K562 (cell line): ENCODE results near the gene SLC35G2. TPM values are rescaled to one million over a fixed set of nuclear protein-coding genes. Genes with fewer than 3 reads are reported as not detected.

Experiments
- ATF1 ChIP-seq, 2 experiments: fragments of 450-650 bp in 1 of 2; IDR thresholded peaks; 2 replicates each; pipeline ENCODE4 v1.6.1; 2016; ENCODE audit warnings: missing compliant biosample characterization in 1 of 2, missing genetic modification characterization in 1 of 2
- BRD9 ChIP-seq: fragments of 450-650 bp; IDR thresholded peaks from 2 replicates; pipeline ENCODE4 v1.6.1; 2018; ENCODE audit warnings: low read depth; ENCODE audit not compliant: partially characterized antibody
- CBFA2T3 ChIP-seq: fragments of 450-650 bp; IDR thresholded peaks from 2 replicates; pipeline ENCODE4 v1.6.1; 2017
- DPF2 ChIP-seq: fragments of 450-650 bp; IDR thresholded peaks from 2 replicates; pipeline ENCODE4 v1.6.1; 2016
- EWSR1 ChIP-seq: fragments of 450-650 bp; IDR thresholded peaks from 2 replicates; pipeline ENCODE4 v1.6.1; 2018; ENCODE audit warnings: borderline replicate concordance, mild to moderate bottlenecking, low read depth, moderate library complexity; ENCODE audit not compliant: partially characterized antibody
- GATAD2B ChIP-seq: fragments of 450-650 bp; IDR thresholded peaks from 2 replicates; pipeline ENCODE4 v1.6.1; 2017; ENCODE audit warnings: mild to moderate bottlenecking, borderline replicate concordance
- GTF3C2 ChIP-seq: IDR thresholded peaks from 3 replicates; pipeline ENCODE4 v1.6.1; 2011; ENCODE audit warnings: borderline replicate concordance, mild to moderate bottlenecking, moderate library complexity; ENCODE audit not compliant: insufficient read length; ENCODE audit errors: extremely low read depth
- ILK ChIP-seq: fragments of 450-650 bp; IDR thresholded peaks from 2 replicates; pipeline ENCODE4 v1.6.1; 2016; ENCODE audit warnings: missing genetic modification characterization, low read depth, mild to moderate bottlenecking, missing compliant biosample characterization, moderate library complexity, borderline replicate concordance
- IRF1 ChIP-seq: sonication (generic); formaldehyde crosslinking; IDR thresholded peaks from 2 replicates; pipeline ENCODE4 v1.8.0; 2022; ENCODE audit warnings: missing genetic modification reagents, mild to moderate bottlenecking, borderline replicate concordance
- NCOA4 ChIP-seq: fragments of 450-650 bp; IDR thresholded peaks from 2 replicates; pipeline ENCODE4 v1.6.1; 2018; ENCODE audit warnings: mild to moderate bottlenecking; ENCODE audit not compliant: partially characterized antibody
- PTRF ChIP-seq: fragments of 450-650 bp; IDR thresholded peaks from 2 replicates; pipeline ENCODE4 v1.6.1; 2016; ENCODE audit warnings: mild to moderate bottlenecking, missing genetic modification characterization, missing compliant biosample characterization
- RBM22 ChIP-seq: fragments of 200-400 bp; formaldehyde crosslinking; IDR thresholded peaks from 2 replicates; pipeline ENCODE4 v1.6.1; 2018; ENCODE audit warnings: low read length, low read depth; ENCODE audit not compliant: poor library complexity, severe bottlenecking
- SETDB1 ChIP-seq: IDR thresholded peaks from one replicate; pipeline ENCODE4 v1.6.1; 2012; ENCODE audit warnings: low read length, control low read depth, inconsistent platforms
- TEAD4 ChIP-seq, 2 experiments: sonication (generic) in 1 of 2; formaldehyde crosslinking in 1 of 2; IDR thresholded peaks; 2 replicates each; pipeline versions ENCODE4 v1.6.1 to v1.8.0; 2012 to 2022; ENCODE audit warnings: borderline replicate concordance in 1 of 2, inconsistent platforms in 1 of 2, low read length in 1 of 2, mild to moderate bottlenecking in 1 of 2, missing genetic modification reagents in 1 of 2
- ZNF133 ChIP-seq: fragments of 250-450 bp; sonication (Bioruptor Pico); IDR thresholded peaks from 2 replicates; pipeline ENCODE4 v1.4.0; 2020; ENCODE audit warnings: mild to moderate bottlenecking
- ZNF143 ChIP-seq: sonication (generic); formaldehyde crosslinking; IDR thresholded peaks from 2 replicates; pipeline ENCODE4 v1.9.0; 2022; ENCODE audit warnings: mild to moderate bottlenecking, missing genetic modification reagents
- ZNF239 ChIP-seq: fragments of 250-450 bp; sonication (Bioruptor Pico); IDR thresholded peaks from 2 replicates; pipeline ENCODE4 v1.4.0; 2020; ENCODE audit warnings: mild to moderate bottlenecking
- polyA plus RNA-seq, 8 experiments: library from polyadenylated mRNA; depleted of rRNA in 4 of 8; stranded (reverse) in 5 of 8; unstranded in 3 of 8; fragments of >200 nt; fragmentation: Nextera tagmentation in 2 of 8; fragmentation: Illumina TruSeq in 1 of 8; extraction: Ambion mirVana in 2 of 8; extraction: Trizol in 1 of 8; gene quantifications; 2 replicates each; pipeline versions ENCODE4 v1.2.1 to v1.2.3, GENCODE V29; 2011 to 2014; ENCODE audit warnings: inconsistent platforms in 1 of 8, missing spikeins in 1 of 8
- total RNA-seq, 7 experiments: library from RNA; depleted of rRNA in 6 of 7; stranded (reverse); fragments of >200 nt in 6 of 7; fragmentation: Illumina TruSeq in 2 of 7; extraction: Trizol in 2 of 7; gene quantifications; 2 replicates each; pipeline versions ENCODE4 v1.2.1 to v1.2.3, GENCODE V29; 2011 to 2021; ENCODE audit warnings: low replicate concordance in 1 of 7
- TF ChIP-seq, protein P1 (sequence below): sonication (generic); formaldehyde crosslinking; IDR thresholded peaks from 2 replicates; pipeline ENCODE4 v1.4.0; 2020; ENCODE audit warnings: mild to moderate bottlenecking, missing genetic modification reagents
- TF ChIP-seq, protein P2 (sequence below): IDR thresholded peaks from 2 replicates; pipeline ENCODE4 v1.6.1; 2011; ENCODE audit warnings: borderline replicate concordance, low read depth, mild to moderate bottlenecking, moderate library complexity, low read length; ENCODE audit not compliant: insufficient read depth, poor library complexity, severe bottlenecking

The SLC35G2 gene
- total and polyA plus RNA-seq, 9 of the 15 experiments (the other 6 are each of a cell fraction or from before 2014, with no cell fraction given), result 2.6 to 5.9 (median 3.2) TPM

GRCh38 chr3:136838641-136839555 lies 20.0 kb downstream of the SLC35G2 start (continued):
- TF ChIP-seq GTF3C2 (no peak), ILK (tag) (no peak), ZNF133 (no peak), NCOA4 (no peak), GATAD2B (no peak), IRF1 (CRISPR knock-in tag) (no peak), BRD9 (no peak), PTRF (no peak), TEAD4 (IDR thresholded peaks at IDR 0.05; ENCODE audit: low read length) (0 out of 2 replicates have a peak, but pooled peaks have one; percentile 11), TEAD4 (CRISPR knock-in tag; IDR thresholded peaks at IDR 0.05; ENCODE audit: borderline replicate concordance) (no peak), SETDB1 (no peak), CBFA2T3 (peak; percentile 55), ZNF239 (CRISPR knock-in tag) (no peak), ZNF143 (CRISPR knock-in tag) (no peak), ATF1 (CRISPR knock-in tag; IDR thresholded peaks at IDR 0.05) (no peak), ATF1 (tag; IDR thresholded peaks at IDR 0.05) (no peak), DPF2 (peak; percentile 76; the same call in 1 of the 2 replicates), EWSR1 (no peak), RBM22 (no peak)
- TF ChIP-seq, protein P1, sequence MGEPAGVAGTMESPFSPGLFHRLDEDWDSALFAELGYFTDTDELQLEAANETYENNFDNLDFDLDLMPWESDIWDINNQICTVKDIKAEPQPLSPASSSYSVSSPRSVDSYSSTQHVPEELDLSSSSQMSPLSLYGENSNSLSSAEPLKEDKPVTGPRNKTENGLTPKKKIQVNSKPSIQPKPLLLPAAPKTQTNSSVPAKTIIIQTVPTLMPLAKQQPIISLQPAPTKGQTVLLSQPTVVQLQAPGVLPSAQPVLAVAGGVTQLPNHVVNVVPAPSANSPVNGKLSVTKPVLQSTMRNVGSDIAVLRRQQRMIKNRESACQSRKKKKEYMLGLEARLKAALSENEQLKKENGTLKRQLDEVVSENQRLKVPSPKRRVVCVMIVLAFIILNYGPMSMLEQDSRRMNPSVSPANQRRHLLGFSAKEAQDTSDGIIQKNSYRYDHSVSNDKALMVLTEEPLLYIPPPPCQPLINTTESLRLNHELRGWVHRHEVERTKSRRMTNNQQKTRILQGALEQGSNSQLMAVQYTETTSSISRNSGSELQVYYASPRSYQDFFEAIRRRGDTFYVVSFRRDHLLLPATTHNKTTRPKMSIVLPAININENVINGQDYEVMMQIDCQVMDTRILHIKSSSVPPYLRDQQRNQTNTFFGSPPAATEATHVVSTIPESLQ (CRISPR knock-in tag), result no peak
- TF ChIP-seq, protein P2, sequence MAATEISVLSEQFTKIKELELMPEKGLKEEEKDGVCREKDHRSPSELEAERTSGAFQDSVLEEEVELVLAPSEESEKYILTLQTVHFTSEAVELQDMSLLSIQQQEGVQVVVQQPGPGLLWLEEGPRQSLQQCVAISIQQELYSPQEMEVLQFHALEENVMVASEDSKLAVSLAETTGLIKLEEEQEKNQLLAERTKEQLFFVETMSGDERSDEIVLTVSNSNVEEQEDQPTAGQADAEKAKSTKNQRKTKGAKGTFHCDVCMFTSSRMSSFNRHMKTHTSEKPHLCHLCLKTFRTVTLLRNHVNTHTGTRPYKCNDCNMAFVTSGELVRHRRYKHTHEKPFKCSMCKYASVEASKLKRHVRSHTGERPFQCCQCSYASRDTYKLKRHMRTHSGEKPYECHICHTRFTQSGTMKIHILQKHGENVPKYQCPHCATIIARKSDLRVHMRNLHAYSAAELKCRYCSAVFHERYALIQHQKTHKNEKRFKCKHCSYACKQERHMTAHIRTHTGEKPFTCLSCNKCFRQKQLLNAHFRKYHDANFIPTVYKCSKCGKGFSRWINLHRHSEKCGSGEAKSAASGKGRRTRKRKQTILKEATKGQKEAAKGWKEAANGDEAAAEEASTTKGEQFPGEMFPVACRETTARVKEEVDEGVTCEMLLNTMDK, result no peak
